ENCODE measurements around the gene MECR.

The MECR gene

GRCh38 chr1:29164588-29164987 is 66.1 kb downstream of the MECR start:
- no peak for DNase-seq

- no peak for DNase-seq
Measured at GRCh38 chr1:29162476-29163138, 68.1 kb downstream of the MECR start.

GRCh38 chr1:29162025-29162424 is 68.7 kb downstream of the MECR start:
- DNase-seq, result no peak

- DNase-seq, result no peak
Measured at GRCh38 chr1:29159773-29160172, 71.0 kb downstream of the MECR start.

GRCh38 chr1:29157269-29157601 is 73.5 kb downstream of the MECR start:
- DNase-seq, result no peak

- DNase-seq, result no peak
Measured at GRCh38 chr1:29156543-29157268, 74.0 kb downstream of the MECR start.

- no peak for DNase-seq
Measured at GRCh38 chr1:29152046-29152805, 78.5 kb downstream of the MECR start.

GRCh38 chr1:29150346-29150745 is 80.4 kb downstream of the MECR start:
- DNase-seq, result peak; percentile 30

- DNase-seq, result no peak
Measured at GRCh38 chr1:29148656-29149491, 81.9 kb downstream of the MECR start.

- no peak for DNase-seq
Measured at GRCh38 chr1:29145739-29146437, 84.8 kb downstream of the MECR start.

GRCh38 chr1:29144178-29144577 is 86.6 kb downstream of the MECR start:
- no peak for DNase-seq

- no peak for DNase-seq
Measured at GRCh38 chr1:29142714-29143113, 88.0 kb downstream of the MECR start.

Data from activated CD8-positive, alpha-beta memory T cell treated with anti-CD3 and anti-CD28 coated beads for 24 hours (primary cell).